Heart left ventricle (tissue), 13 donors: ENCODE measurements around the gene OSGEP.

Experiments
- CTCF ChIP-seq, 12 donors: fragments of 200-600 bp; sonication (generic) in 4 of 12; IDR thresholded peaks; one replicate each; pipeline versions ENCODE4 v1.5.0 to v1.8.0; 2018 to 2022; ENCODE audit warnings: antibody characterized with exemption in 12 of 12, mild to moderate bottlenecking in 5 of 12
- POLR2A ChIP-seq, 2 donors: fragments of 450-650 bp; IDR thresholded peaks; one replicate each; pipeline ENCODE4 v1.6.1; 2017; ENCODE audit warnings: antibody characterized with exemption in 2 of 2, mild to moderate bottlenecking in 2 of 2, moderate library complexity in 2 of 2
- donor health status: ischemic (EF 13 %, LVEDD 7.1; RV severe dilation, severe dysfunction).
- donor health status: DM: no; HTN: yes; CAD: no.
- donor health status: DM: no; HTN: no; CAD: no.
- donor health status: ischemic (EF 25% LVEDD 6.9; RV normal size, moderate dysfunction).
- donor health status: ischemic (EF 25% LVEDD 5.7; RV mildly dilated, moderate dysfunction).
- donor health status: ischemic (EF 35%, LVEDD 5.7; RV mildly dilated, moderate dysfunction).
- donor health status: nonischemic (EF 11% LVEDD 7.7; RV severe dilation, severe dysfunction).
- donor health status: DM: yes; HTN: yes; CAD: no.
- donor health status: PGD.
- donor health status: ischemic (EF 29% LVEDD 5.4; RV normal size, mild dysfunction).
- donor health status: nonischemic (EF 23%, LVEDD 6.1; RV moderate dilation, normal function).

- TF ChIP-seq POLR2A (IDR thresholded peaks at IDR 0.05) (peak; percentile 66 to 98), CTCF (IDR thresholded peaks at IDR 0.05) (no peak)
Observed at GRCh38 chr14:20469242-20469889, 14.8 kb upstream of the OSGEP start, which contains the start of gene PNP.
